Liver (tissue), 9 donors: ENCODE results near the gene ZP4. TPM values are rescaled to one million over a fixed set of nuclear protein-coding genes. Genes with fewer than 3 reads are reported as not detected.

Experiments used
- DNase-seq: peaks from one replicate; pipeline ENCODE4 v3.0.0-alpha.2; 2017; ENCODE audit warnings: low spot score
- H3K27ac ChIP-seq, 2 donors: one replicate each; pipeline ENCODE4 v1.7.0; 2013; ENCODE audit warnings: inconsistent platforms in 2 of 2, low read length in 2 of 2, control low read depth in 1 of 2, low read depth in 1 of 2, mild to moderate bottlenecking in 1 of 2
- H3K27me3 ChIP-seq, 4 donors: one replicate each; pipeline versions ENCODE4 v1.6.1 to v1.7.0; 2013; ENCODE audit warnings: low read length in 3 of 4, inconsistent platforms in 1 of 4, mild to moderate bottlenecking in 1 of 4, moderate library complexity in 1 of 4; ENCODE audit not compliant: control insufficient read depth in 4 of 4, insufficient read depth in 4 of 4
- H3K36me3 ChIP-seq, 4 donors: one replicate each; pipeline versions ENCODE4 v1.6.1 to v1.7.0; 2013; ENCODE audit warnings: low read length in 3 of 4, mild to moderate bottlenecking in 3 of 4, low read depth in 1 of 4, moderate library complexity in 1 of 4; ENCODE audit not compliant: control insufficient read depth in 4 of 4, insufficient read depth in 3 of 4
- H3K4me1 ChIP-seq, 4 donors: one replicate each; pipeline versions ENCODE4 v1.6.1 to v1.7.0; 2013; ENCODE audit warnings: low read length in 3 of 4, mild to moderate bottlenecking in 3 of 4, moderate library complexity in 1 of 4; ENCODE audit not compliant: control insufficient read depth in 4 of 4, insufficient read depth in 4 of 4
- H3K4me3 ChIP-seq, 3 donors: one replicate each; pipeline versions ENCODE4 v1.6.1 to v1.7.0; 2013; ENCODE audit warnings: low read length in 3 of 3, control low read depth in 1 of 3, low read depth in 1 of 3, mild to moderate bottlenecking in 1 of 3
- H3K9ac ChIP-seq, 2 donors: one replicate each; pipeline ENCODE4 v1.7.0; 2013; ENCODE audit warnings: low read length in 2 of 2, mild to moderate bottlenecking in 2 of 2, moderate library complexity in 2 of 2, control low read depth in 1 of 2, low read depth in 1 of 2
- H3K9me3 ChIP-seq, 4 donors: one replicate each; pipeline versions ENCODE4 v1.6.1 to v1.7.0; 2013; ENCODE audit warnings: low read length in 3 of 4; ENCODE audit not compliant: control insufficient read depth in 4 of 4
- ATF3 ChIP-seq: IDR thresholded peaks from 2 replicates; pipeline ENCODE4 v1.6.1; 2016; ENCODE audit warnings: antibody characterized with exemption
- CTCF ChIP-seq: fragments of 150-350 bp; IDR thresholded peaks from 2 replicates; pipeline ENCODE4 v1.5.1; 2017; ENCODE audit warnings: improper control_type of control experiment, low read depth, low read length; ENCODE audit not compliant: missing input control
- EGR1 ChIP-seq, 2 donors: IDR thresholded peaks; 2 replicates each; pipeline ENCODE4 v1.6.1; 2016 to 2018; ENCODE audit warnings: antibody characterized with exemption in 2 of 2, low read depth in 2 of 2
- FOXA1 ChIP-seq: IDR thresholded peaks from 2 replicates; pipeline ENCODE4 v1.6.1; 2016; ENCODE audit warnings: antibody characterized with exemption
- FOXA2 ChIP-seq: IDR thresholded peaks from 2 replicates; pipeline ENCODE4 v1.6.1; 2016; ENCODE audit warnings: antibody characterized with exemption
- GABPA ChIP-seq, 2 donors: IDR thresholded peaks in 1 of 2; conservative IDR thresholded peaks in 1 of 2; 2 replicates each; pipeline ENCODE4 v1.6.1; 2016; ENCODE audit warnings: antibody characterized with exemption in 2 of 2, mild to moderate bottlenecking in 1 of 2, moderate library complexity in 1 of 2
- HNF4G ChIP-seq: IDR thresholded peaks from 2 replicates; pipeline ENCODE4 v1.6.1; 2016; ENCODE audit warnings: antibody characterized with exemption
- JUND ChIP-seq, 2 donors: IDR thresholded peaks; 2 replicates each; pipeline ENCODE4 v1.6.1; 2016; ENCODE audit warnings: antibody characterized with exemption in 2 of 2
- MAX ChIP-seq: IDR thresholded peaks from 2 replicates; pipeline ENCODE4 v1.6.1; 2016; ENCODE audit warnings: antibody characterized with exemption
- NR2F2 ChIP-seq: IDR thresholded peaks from 2 replicates; pipeline ENCODE4 v1.6.1; 2016; ENCODE audit warnings: antibody characterized with exemption
- RAD21 ChIP-seq, 2 donors: IDR thresholded peaks; 2 replicates each; pipeline ENCODE4 v1.6.1; 2016; ENCODE audit warnings: antibody characterized with exemption in 2 of 2, mild to moderate bottlenecking in 2 of 2
- REST ChIP-seq: IDR thresholded peaks from 2 replicates; pipeline ENCODE4 v1.6.1; 2016; ENCODE audit warnings: antibody characterized with exemption, mild to moderate bottlenecking
- RXRA ChIP-seq, 2 donors: IDR thresholded peaks; 2 replicates each; pipeline ENCODE4 v1.6.1; 2017 to 2018; ENCODE audit warnings: antibody characterized with exemption in 2 of 2, mild to moderate bottlenecking in 1 of 2
- SP1 ChIP-seq: IDR thresholded peaks from 2 replicates; pipeline ENCODE4 v1.6.1; 2018; ENCODE audit warnings: antibody characterized with exemption, mild to moderate bottlenecking
- TAF1 ChIP-seq: conservative IDR thresholded peaks from 2 replicates; pipeline ENCODE4 v1.6.1; 2016; ENCODE audit warnings: antibody characterized with exemption, mild to moderate bottlenecking
- WGBS: extraction: QIAGEN DNeasy Blood & Tissue Kit; methylation state at CpG from one replicate; pipeline ENCODE4 v1.1.7; 2013; 5-methylcytosine and 5-hydroxymethylcytosine counted together
- polyA plus RNA-seq, 2 donors: library from polyadenylated mRNA; stranded (reverse) in 1 of 2; unstranded in 1 of 2; fragments of 200-250 nt in 1 of 2; fragments of >200 nt in 1 of 2; fragmentation: Nextera tagmentation in 1 of 2; extraction: Ambion mirVana in 1 of 2; gene quantifications; one replicate each; pipeline versions ENCODE4 v1.2.1 to v1.2.3, GENCODE V29; 2013 to 2015
- total RNA-seq, 2 donors: library from RNA; depleted of rRNA; stranded (reverse); fragments of >200 nt; gene quantifications; one replicate each; pipeline ENCODE4 v1.2.3, GENCODE V29; 2014
- donor health status: healthy.
- donor health status: healthy.
- donor health status: healthy.
- donor health status: healthy.
- donor health status: healthy.

The ZP4 gene
- total and polyA plus RNA-seq, 4 donors, result not detected

GRCh38 chr1:237890416-237890815 lies 306 bp downstream of the ZP4 start:
- H3K9me3 ChIP-seq, result no peaks in the 10 kb centered on the region
- H3K36me3 ChIP-seq, result no peaks in the 10 kb centered on the region
- 80% methylated on average over 7 of the region's 7 CpGs for WGBS
- no peak for DNase-seq
- H3K27ac ChIP-seq, result no peak overlapping the region
- no peaks in the 10 kb centered on the region for H3K4me1 ChIP-seq
- TF ChIP-seq ATF3 (no peak), CTCF (no peak), REST (no peak), EGR1 (IDR thresholded peaks at IDR 0.05; ENCODE audit: low read depth in 2 of 2) (no peak), JUND (IDR thresholded peaks at IDR 0.05) (no peak), NR2F2 (no peak)
- H3K4me3 ChIP-seq, result no peak overlapping the region
- peaks cover 0 to 3% (median 0%) of the 10 kb centered on the region in 4 donors for H3K27me3 ChIP-seq
- no peak overlapping the region for H3K9ac ChIP-seq

- Histone ChIP-seq H3K9me3 (no peaks in the 10 kb centered on the region), H3K4me1 (no peaks in the 10 kb centered on the region), H3K27ac (no peak overlapping the region), H3K36me3 (no peaks in the 10 kb centered on the region), H3K27me3 (peaks cover 0 to 3% (median 0%) of the 10 kb centered on the region in 4 donors), H3K4me3 (no peak overlapping the region), H3K9ac (no peak overlapping the region)
- DNase-seq, result no peak
- 78% methylated on average over 4 of the region's 4 CpGs for WGBS
- TF ChIP-seq CTCF (no peak), TAF1 (no peak)
Observed at GRCh38 chr1:237888143-237888542, 2.6 kb downstream of the ZP4 start.

GRCh38 chr1:237887542-237887941 lies 3.2 kb downstream of the ZP4 start:
- Histone ChIP-seq H3K27me3 (peaks cover 0 to 3% (median 0%) of the 10 kb centered on the region in 4 donors), H3K9me3 (no peaks in the 10 kb centered on the region), H3K9ac (no peak overlapping the region), H3K4me3 (no peak overlapping the region), H3K4me1 (no peaks in the 10 kb centered on the region), H3K36me3 (no peaks in the 10 kb centered on the region), H3K27ac (no peak overlapping the region)
- 86% methylated on average over 4 of the region's 4 CpGs for WGBS
- no peak for DNase-seq
- TF ChIP-seq EGR1 (IDR thresholded peaks at IDR 0.05; ENCODE audit: low read depth in 2 of 2) (no peak), FOXA1 (no peak), GABPA (IDR thresholded peaks at IDR 0.05 in 1 of 2, conservative IDR thresholded peaks at IDR 0.05 in 1 of 2) (no peak), HNF4G (no peak), RXRA (IDR thresholded peaks at IDR 0.05) (no peak), RAD21 (IDR thresholded peaks at IDR 0.05) (no peak), REST (no peak), ATF3 (no peak), FOXA2 (no peak), SP1 (no peak), MAX (no peak)
